Ovary (tissue), 3 donors: ENCODE results near the gene RASD1.

ENCODE experiments used
- EP300 ChIP-seq: sonication (generic); formaldehyde crosslinking; IDR thresholded peaks from one replicate; pipeline ENCODE4 v1.6.1; 2017; ENCODE audit warnings: antibody characterized with exemption
- TF ChIP-seq, protein P1 (sequence below), 3 donors: fragments of 450-650 bp in 2 of 3; fragments of 200-600 bp in 1 of 3; IDR thresholded peaks; one replicate each; pipeline versions ENCODE4 v1.5.1 to v1.8.0; 2016 to 2022; ENCODE audit warnings: antibody characterized with exemption in 3 of 3, mild to moderate bottlenecking in 1 of 3
- donor health status: DM: no; HTN: no; CAD: no.

DNA sequence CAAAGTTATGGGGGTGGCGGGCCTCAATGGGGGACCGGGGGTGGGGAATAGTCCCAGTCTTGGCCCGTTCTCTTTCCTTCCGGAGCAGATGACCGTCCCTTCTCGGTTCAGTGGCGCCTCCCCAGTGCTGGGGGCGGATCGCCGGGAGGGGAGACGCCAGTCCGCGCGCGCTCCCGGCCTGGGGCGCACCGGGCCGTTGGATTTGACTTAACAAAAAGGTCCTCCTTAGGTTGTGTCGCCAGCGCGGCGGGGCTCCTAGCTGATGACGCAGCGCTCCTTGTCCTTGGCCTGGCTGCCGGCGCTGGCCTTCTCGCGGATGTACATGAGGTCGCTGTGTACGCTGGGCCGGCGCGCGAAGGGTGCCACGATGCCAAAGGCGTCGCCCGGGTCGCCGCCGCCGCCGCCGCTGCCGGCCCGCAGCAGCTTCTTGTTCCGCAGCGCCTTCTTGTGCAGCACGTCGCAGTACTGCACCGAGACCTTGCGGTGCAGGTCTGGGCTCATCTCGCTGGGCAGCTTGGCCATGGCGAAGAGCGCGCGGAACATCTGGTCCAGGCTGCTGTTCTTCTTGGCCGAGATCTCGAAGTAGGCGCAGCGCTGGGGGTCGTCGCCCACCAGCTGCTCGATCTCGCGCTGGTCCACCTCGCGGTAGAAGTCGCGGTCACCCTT, 1.2 kb downstream of the RASD1 start:
- TF ChIP-seq, protein P1, sequence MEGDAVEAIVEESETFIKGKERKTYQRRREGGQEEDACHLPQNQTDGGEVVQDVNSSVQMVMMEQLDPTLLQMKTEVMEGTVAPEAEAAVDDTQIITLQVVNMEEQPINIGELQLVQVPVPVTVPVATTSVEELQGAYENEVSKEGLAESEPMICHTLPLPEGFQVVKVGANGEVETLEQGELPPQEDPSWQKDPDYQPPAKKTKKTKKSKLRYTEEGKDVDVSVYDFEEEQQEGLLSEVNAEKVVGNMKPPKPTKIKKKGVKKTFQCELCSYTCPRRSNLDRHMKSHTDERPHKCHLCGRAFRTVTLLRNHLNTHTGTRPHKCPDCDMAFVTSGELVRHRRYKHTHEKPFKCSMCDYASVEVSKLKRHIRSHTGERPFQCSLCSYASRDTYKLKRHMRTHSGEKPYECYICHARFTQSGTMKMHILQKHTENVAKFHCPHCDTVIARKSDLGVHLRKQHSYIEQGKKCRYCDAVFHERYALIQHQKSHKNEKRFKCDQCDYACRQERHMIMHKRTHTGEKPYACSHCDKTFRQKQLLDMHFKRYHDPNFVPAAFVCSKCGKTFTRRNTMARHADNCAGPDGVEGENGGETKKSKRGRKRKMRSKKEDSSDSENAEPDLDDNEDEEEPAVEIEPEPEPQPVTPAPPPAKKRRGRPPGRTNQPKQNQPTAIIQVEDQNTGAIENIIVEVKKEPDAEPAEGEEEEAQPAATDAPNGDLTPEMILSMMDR (IDR thresholded peaks at IDR 0.05), result no peak
- TF ChIP-seq EP300, result no peak
